ENCODE measurements around the gene FDX2. TPM values are rescaled to one million over a fixed set of nuclear protein-coding genes. Genes with fewer than 3 reads are reported as not detected.

FDX2 gene
- polyA plus RNA-seq, 1 donor = 14.3 TPM

- no peak for DNase-seq
These were observed 10.5 kb downstream of the FDX2 start for GRCh38 chr19:10305139-10305806.

DNA sequence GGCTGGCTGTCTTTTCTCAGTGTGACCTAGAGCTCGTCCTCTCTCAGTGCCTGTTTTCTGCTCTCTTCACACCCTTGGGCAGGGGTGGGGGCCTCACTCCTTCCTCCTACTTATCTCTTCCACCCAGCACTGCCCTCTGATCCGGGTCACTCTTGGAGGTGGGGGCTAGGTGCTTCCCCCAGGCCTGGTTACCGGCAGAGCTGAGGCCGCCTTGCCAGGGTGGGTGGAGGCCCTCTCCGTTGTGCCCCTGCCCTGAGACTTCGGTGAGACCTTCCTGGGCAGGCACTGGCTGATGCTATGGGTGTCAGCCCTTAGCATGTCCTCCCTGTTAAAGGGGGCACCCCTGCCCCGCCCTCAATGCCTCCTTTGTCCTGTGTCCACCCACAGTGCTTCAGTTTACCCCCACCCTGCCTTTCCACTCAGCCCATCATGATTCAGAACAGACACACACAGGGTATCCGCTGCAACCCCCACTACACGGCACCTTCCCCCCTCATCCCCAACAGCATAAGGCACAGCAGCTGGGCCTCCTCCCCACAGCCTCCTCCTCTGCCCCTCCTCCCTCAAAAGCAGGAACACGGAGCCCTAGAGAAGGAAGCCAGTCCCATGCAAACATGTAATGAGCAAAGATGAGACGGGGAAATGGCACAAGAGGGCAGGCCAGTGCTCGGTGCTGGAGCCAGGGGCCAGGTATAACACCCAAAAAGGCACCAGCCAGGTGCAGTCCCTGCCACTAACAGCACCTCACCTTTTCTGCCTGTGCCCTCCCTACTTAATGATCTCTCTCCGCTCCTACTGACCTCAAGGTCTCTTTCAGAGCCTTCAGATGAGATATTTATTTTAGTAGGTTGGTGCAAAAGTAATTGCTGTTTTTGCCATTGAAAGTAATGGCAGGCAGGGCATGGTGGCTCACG lies 16.0 kb downstream of the FDX2 start:
- no peak for DNase-seq

DNA sequence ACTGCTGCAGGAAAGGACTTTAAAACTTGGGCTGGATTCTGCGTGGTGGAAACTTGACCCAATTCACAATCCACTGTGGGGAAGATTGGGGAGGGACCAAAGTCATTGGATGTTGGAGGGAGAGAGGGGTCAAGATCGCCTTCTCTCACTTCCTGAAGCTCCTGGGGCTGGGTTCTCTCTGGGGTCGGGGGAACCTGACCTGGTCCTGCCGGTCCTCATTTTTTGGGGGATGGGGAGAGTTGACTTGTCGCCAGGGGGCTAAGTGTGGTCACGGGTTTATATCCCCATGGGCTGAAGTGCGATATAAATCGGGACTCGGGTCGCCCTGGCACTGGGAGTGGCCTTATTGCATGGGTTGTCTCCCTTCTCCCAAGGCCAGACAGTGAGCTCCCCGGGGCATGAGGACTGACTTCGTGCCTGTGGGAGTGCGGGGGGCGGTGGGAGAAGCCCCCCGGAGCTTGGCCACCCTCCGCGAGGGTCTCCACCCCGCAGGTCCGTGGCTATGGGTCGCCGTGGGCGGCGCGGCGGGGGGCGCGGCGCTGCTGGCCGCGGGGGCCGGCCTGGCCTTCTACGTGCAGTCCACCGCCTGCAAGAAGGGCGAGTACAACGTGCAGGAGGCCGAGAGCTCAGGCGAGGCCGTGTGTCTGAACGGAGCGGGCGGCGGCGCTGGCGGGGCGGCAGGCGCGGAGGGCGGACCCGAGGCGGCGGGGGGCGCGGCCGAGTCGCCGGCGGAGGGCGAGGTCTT lies 19.8 kb downstream of the FDX2 start:
- no peak for DNase-seq

DNA sequence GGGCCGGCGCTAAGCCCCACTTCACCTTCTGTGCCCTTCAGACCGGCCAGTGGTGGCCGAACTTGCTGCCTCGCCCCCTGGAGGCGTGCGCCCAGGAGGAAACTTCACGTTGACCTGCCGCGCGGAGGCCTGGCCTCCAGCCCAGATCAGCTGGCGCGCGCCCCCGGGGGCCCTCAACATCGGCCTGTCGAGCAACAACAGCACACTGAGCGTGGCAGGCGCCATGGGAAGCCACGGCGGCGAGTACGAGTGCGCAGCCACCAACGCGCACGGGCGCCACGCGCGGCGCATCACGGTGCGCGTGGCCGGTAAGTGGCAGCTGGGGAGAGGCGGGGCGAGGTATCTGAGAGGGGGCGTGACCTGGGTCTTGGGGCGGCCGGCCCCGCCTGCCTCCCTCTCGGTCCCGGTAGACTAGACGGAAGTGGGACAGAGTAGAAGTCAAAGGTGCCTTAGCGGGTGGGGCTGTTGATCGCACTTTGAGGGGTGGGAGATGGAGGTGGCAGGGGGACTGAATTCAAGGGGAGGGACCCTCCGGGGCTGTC lies 20.4 kb downstream of the FDX2 start:
- no peak for DNase-seq

GRCh38 chr19:10294368-10294697 lies 21.5 kb downstream of the FDX2 start:
- no peak for DNase-seq

DNA sequence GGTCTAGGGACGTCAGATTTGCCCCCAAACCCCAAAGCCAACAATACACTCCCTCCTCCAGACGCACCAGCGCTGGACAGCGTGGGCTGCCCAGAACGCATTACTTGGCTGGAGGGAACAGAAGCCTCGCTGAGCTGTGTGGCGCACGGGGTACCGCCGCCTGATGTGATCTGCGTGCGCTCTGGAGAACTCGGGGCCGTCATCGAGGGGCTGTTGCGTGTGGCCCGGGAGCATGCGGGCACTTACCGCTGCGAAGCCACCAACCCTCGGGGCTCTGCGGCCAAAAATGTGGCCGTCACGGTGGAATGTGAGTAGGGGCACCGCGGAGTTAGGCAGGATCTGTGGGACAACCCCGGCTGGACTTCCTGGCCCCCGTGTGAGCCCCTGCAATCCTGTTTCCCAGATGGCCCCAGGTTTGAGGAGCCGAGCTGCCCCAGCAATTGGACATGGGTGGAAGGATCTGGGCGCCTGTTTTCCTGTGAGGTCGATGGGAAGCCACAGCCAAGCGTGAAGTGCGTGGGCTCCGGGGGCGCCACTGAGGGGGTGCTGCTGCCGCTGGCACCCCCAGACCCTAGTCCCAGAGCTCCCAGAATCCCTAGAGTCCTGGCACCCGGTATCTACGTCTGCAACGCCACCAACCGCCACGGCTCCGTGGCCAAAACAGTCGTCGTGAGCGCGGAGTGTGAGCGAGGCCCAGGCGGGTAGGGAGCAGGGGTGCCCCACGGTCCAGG lies 22.0 kb downstream of the FDX2 start:
- DNase-seq = no peak

GRCh38 chr19:10292789-10293636 lies 22.8 kb downstream of the FDX2 start:
- DNase-seq = no peak

DNA sequence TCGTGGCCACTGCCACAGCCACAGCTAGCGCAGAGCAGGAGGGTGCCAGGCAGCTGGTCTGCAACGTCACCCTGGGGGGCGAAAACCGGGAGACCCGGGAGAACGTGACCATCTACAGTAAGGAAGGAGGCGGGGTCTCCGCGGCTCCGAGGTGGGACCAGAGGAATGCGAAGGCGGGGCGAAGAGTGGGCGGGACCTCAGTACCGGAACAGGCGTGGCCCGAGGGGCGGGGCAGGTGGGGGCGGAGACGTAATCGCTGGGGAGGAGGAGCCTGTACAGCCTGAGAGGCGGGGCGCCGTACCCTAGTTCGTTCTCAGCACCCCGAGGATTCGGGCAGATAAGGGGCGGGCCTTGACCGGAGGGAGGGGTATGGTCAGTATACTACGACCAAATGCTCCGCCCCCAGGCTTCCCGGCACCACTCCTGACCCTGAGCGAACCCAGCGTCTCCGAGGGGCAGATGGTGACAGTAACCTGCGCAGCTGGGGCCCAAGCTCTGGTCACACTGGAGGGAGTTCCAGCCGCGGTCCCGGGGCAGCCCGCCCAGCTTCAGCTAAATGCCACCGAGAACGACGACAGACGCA lies 23.5 kb downstream of the FDX2 start:
- DNase-seq = no peak

- no peak for DNase-seq
These were observed 24.1 kb downstream of the FDX2 start for GRCh38 chr19:10291554-10292205.

- no peak for DNase-seq
These were observed 24.8 kb downstream of the FDX2 start for GRCh38 chr19:10290876-10291553.

DNA sequence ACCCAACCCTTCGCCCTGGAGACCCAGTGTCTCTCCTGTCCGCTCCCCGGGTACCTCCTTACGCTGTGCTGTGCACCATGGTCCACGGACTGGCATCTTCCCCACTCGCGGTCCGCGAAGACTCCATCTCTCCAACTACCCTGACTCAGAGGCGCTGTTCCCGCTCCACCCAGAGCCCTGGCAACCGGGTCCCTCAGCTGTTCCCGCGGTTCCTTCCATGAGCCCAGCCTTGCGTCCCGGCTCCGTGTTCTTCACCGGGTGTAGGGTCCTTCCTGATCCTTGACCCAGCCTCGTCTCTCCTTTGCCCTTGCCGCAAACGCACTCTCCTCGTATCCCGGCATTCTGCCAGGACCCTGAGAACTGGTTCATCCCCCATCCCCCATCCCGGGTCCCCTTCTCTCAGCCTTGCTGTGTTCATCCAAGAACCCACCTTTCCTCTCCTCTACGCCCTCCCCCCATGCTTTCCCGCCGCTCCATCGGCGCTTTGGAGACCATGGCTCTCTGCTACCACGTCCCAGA lies 25.4 kb downstream of the FDX2 start:
- no peak for DNase-seq

GRCh38 chr19:10289836-10290356 lies 25.9 kb downstream of the FDX2 start, which contains the start of gene ICAM5:
TSS of gene ICAM5 (plus strand) at chr19:10289952. CDS start at chr19:10290044, 92 bp downstream.
- no peak for DNase-seq

- no peak for DNase-seq
These were observed 26.5 kb downstream of the FDX2 start for GRCh38 chr19:10289167-10289835.

DNA sequence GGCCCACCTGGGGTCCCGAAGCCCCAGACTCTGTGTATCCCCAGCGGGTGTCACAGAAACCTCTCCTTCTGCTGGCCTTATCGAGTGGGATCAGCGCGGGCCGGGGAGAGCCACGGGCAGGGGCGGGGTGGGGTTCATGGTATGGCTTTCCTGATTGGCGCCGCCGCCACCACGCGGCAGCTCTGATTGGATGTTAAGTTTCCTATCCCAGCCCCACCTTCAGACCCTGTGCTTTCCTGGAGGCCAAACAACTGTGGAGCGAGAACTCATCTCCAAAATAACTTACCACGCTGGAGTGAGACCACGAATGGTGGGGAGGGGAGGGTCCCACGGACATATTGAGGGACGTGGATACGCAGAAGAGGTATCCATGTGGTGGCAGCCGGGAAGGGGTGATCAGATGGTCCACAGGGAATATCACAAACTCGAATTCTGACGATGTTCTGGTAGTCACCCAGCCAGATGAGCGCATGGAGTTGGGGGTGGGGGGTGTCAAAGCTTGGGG lies 27.1 kb downstream of the FDX2 start:
- DNase-seq = no peak

GRCh38 chr19:10286803-10287737 lies 28.7 kb downstream of the FDX2 start, which contains the start of gene ICAM4:
TSS of gene ICAM4 (plus strand) at chr19:10286955. CDS start at chr19:10287013, 58 bp downstream.
- peak; percentile 81 for DNase-seq

DNA sequence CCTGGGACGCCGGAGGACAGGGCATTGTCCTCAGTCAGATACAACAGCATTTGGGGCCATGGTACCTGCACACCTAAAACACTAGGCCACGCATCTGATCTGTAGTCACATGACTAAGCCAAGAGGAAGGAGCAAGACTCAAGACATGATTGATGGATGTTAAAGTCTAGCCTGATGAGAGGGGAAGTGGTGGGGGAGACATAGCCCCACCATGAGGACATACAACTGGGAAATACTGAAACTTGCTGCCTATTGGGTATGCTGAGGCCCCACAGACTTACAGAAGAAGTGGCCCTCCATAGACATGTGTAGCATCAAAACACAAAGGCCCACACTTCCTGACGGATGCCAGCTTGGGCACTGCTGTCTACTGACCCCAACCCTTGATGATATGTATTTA lies 30.4 kb downstream of the FDX2 start:
- no peak for DNase-seq

DNA sequence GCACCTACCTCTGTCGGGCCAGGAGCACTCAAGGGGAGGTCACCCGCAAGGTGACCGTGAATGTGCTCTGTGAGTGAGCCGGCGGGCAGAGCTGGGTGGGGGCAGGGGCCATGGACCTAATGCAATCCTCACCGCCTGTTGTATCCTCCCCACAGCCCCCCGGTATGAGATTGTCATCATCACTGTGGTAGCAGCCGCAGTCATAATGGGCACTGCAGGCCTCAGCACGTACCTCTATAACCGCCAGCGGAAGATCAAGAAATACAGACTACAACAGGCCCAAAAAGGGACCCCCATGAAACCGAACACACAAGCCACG lies 30.9 kb downstream of the FDX2 start:
- no peak for DNase-seq

All from left kidney (tissue), 2 donors.